GM19193 (cell line): ENCODE data around the gene LSS.

Experiments used
- POLR2A ChIP-seq: IDR thresholded peaks from 4 replicates; pipeline ENCODE4 v1.6.1; 2011; ENCODE audit not compliant: insufficient read depth, insufficient read length; ENCODE audit errors: extremely low read depth

Gene LSS

DNA sequence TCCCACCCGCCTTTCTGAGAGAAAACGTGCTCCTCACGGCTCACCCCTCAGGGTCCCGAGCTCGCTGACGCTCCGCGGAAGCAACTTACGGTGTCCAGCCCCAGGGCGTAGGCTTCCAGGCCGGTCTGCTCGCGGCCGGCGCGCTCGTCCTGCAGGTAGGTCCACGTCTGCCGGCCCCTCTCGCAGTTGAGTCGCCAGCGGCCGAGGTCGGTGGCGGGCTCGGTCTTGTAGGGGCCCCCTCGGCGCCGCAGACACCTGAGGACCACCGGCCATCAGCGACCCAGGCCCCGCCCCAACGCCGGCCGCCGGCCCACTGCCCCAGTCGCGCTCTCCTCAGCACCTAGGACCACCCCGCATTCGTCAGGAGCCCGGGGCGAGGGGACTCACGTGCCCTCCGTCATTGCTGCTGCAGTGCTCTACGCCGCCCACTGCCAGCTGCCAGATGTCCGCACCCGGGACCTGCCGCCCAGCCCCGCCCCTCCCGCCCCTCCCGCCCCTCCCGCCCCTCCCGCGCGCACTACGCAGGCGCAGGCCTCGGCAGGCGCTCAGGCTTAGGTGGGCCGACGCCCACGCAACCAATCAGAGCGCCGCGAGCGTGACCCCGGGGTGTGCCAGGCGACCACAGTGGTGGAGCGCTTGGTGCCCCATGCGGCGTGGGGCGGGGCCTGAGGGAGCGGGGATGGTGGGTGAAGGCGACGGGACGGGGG, at the start of gene LSS:
Gene LSS, minus strand, starts transcription at position 430 of the 707 bp plus-strand sequence. Its CDS starts 29 bp downstream, at position 401.
- TF ChIP-seq POLR2A: peak; percentile 68

DNA sequence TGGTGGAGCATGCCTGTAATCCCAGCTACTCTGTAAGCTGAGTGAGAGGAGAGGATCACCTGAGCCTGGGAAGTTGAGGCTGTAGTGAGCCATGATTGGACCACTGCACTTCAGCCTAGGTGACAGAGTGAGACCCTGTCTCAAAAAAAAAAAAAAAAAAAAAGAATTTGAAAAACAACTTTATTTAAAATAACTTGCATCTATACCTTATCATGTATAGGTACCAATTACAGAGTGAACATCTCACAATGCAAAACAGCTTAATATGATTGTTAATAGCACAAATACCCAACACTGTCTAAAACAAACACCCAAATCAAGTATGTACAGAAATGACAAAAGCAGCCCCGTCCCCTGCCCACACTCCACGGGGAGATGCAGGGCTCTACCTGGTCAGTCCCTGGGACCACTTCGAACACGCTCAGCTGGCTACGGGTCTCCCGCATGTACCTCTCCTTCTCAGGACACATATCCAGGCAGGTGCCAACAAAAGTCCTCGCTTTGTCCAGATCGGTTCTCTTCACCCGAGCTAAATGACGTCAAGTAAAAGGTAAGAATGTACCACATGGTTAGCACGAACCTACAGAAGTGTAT, 46.3 kb upstream of the LSS start:
- TF ChIP-seq POLR2A: no peak

DNA sequence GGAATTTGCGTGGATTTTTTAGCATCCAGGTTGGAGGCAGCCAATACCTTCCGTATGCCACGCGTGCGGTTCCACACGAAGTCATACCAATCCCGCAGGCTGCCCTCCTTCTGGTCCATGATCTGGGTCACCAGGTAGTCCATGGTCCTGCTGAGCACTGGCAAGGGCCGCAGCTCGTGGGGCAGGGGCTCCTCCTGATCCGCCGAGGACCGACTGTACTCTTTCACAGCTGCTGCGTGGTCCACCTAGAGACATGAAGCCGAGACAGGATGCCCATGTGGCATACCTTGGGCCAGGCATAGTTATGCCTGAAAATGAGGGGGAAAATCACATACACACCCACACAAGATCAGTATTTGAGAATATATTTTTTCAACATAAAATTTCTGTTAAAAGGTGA, 44.8 kb upstream of the LSS start:
- no peak for TF ChIP-seq POLR2A

DNA sequence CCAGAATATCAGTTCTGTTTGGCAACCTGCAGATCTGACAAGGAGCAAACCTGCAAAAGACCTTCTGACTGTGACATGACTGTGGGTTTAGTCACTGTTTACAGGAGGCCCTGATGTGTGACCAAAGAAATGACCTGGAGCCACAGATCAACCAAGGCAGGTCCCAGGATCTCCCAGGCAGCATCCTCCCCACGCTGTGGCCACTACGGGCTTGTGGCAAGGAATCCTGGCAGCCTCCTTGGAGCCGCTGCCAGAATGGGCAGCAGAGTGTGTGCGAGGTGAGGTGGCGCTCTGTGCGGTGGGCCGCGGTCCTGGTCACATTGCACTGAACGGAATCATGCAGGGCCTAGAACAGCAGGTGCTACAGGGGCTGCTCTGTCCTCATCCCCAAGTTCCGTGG, 40.9 kb upstream of the LSS start:
- no peak for TF ChIP-seq POLR2A

DNA sequence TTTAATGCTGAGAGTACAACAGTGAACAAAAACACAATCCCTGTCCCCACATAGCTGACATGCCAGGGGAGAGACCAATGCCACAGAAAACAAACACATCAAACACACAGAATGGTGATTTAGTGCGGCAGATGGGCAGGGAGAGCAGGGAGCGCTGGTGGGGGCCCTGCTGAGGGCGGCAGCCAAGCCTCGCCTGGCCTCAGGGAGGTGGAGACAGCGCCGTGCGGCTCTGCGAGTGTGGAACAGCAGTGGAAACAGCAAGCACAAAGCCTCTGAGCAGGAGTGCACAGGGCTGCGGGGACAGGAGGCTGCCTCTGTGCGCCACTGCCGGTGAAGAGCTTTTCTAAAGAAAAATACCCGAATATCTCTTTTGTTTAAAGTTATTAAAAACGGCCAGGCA, 39.8 kb upstream of the LSS start:
- no peak for TF ChIP-seq POLR2A

DNA sequence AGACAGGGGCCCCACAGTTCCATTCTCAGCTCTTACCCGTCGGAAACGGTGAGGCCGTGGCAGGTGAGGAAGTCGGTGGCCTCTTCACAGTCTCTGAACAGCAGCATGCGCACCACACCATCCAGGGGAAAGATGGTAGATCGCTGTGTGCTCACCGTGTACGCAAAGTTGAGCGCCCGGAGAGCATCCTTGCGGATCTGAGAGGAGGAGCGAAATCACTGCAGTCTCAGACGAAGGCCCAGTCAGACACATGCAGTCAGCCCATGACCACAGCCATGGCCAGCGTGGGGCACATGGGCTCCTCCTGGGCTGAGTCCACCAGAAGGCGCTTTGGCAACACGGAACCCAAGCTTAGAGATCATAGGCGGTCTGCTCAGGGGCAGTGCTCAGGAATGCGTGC, 38.4 kb upstream of the LSS start:
- no peak for TF ChIP-seq POLR2A

DNA sequence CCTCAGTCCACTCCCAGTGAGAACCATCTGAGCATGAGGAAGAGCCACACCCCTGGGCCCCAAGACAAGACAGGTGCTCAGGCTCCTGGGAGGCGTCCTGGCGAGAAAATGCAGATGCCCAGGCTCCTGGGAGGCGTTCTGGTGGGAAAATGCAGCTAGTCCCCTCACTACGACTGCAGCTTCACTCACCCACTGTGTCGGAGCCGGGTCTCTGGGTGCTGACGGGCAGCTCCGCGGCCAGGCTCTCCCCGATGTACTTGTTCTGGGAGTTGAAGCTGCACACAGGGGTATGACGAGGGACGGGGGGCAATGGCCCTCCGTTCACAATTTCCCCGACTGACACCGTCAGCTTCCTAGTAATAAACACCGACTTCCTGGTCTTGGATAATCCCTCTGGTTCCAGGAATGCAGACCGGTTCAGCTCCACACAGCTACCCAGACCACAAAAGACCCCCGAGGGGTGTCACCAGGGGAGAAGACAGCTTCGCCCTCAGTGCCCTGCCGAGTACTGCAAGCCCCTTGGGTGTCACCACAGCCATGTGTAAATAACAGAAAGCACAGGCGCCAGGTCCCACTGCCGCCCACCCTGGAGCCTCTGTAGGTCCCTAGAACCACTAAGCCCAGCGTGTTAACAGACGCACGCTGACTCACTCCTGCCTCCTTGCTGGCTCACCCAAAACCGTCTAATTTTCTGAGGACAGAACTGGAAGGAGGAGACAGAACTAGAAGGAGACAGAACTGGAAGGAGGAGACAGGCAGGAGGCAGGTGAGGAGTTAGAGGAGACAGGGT, 37.4 kb upstream of the LSS start:
- TF ChIP-seq POLR2A: no peak

DNA sequence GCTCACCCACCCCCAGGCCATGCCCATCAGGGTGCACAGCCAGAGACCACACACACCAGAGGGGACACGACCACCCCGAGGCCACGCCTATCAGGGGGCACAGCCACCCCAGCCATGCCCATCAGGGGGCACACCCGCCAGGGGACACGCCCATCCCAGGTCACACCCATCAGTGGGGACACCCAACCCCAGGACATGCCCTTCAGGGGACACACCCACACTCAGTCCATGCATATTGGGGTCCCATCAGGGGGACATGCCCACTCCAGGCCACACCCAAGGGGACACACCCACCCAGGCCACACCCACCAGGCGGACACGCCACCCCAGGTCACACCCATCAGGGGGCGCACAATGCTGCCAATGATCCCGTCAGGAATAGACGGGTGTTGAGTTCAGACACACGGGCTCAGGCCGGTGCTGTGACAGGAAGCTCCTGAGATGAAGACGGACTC, 36.1 kb upstream of the LSS start:
- no peak for TF ChIP-seq POLR2A

DNA sequence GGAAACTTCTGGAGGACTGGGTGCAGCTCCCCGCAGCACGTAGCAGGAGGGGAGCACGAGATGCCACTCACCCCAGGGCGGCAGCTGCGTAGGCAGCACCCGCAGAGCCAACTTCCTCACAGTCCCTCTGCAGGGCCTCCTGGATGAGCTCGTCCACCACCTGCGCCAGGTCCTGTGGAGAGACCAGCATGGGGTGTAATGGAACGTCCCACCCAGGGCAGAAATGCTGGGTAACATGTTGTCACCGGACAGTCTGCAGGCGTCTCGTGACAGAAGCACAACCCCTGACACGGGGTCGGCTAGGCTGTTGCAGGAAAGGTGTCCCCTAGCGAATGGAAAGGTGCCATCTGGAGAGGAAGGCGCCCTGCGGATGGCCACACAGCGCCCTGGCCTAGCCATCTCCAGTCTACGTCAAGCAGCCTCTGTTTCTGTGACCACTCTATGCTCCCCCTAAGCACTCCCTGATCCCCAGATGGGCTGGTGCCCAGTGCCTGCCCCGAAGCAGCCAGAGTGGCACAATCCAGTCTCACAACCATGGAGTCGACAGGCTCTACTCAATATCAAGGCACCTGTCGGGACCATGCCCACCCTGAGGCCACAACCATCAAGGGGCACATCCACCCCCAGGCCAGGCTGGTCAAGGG, 35.6 kb upstream of the LSS start:
- no peak for TF ChIP-seq POLR2A

DNA sequence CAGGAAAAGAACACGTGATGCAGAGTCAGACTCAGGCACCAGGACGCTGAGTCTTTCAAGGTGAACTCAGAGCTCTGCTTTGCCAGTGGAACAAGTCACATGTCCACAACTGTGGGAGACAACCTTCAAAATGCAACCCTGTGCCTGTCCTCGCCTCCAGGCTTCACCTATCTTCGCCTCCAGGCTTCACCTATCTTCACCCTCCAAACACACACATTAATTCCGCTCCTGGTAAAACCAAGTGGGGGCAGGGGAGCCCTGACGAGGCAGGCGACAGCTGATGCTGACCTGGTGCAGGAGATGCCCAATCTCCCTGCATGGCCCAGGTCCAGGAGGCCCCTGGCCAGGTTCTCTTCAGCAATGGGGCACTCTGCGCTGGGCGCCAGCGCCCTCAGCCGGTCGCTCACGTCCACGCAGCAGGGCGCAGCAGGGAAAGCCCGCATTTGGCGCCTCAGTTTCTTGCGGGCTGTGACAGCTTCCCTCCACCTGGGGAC, 28.0 kb upstream of the LSS start:
- no peak for TF ChIP-seq POLR2A

DNA sequence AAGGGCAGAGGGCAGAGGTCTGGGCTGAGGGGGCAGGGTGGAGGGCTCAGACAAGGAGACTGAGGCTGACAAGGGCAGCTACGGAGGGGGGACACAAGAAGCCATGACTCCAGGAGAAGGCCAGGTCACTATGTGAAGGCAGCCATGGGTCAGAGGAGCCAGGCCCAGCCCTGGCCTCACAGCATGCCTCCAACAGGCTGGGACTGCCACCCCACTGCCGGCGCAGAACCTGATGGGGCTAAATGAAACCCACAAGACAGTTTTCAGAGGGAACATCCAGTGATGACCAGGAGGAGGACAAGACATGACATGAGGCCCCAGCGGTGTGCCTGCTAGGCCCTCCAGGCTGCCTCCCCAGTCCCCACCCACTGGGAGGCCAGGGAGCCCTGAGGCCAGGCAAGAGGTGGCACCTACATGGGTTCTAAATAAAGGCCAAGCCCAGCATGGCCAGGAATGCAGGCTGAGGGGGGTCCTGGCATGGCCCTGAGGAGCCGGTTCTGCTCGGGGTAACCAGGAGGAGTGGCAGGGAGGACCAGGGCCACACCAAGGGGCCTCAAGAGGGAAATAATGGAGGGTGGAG, 27.3 kb upstream of the LSS start:
- TF ChIP-seq POLR2A: no peak

DNA sequence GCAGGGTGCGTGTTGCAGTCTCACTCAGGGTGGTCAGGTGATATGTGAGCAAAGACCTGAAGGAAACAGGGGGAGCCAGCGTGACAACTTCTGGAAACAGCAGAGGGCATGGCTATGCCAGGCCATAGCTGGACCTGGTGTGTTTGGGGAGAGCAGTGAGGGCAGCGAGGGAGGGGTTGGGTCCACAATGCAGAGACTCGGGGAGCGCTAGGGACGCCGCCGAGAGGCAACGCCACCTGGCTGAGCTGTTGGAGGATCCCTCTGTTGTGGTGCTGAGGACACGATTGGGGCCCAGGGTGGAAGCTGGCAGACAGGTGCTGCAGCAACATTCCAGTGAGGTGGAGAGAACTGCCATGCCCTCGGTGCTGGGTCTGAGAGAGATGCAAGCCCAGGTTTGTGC, 26.6 kb upstream of the LSS start:
- peak; percentile 22 for TF ChIP-seq POLR2A

DNA sequence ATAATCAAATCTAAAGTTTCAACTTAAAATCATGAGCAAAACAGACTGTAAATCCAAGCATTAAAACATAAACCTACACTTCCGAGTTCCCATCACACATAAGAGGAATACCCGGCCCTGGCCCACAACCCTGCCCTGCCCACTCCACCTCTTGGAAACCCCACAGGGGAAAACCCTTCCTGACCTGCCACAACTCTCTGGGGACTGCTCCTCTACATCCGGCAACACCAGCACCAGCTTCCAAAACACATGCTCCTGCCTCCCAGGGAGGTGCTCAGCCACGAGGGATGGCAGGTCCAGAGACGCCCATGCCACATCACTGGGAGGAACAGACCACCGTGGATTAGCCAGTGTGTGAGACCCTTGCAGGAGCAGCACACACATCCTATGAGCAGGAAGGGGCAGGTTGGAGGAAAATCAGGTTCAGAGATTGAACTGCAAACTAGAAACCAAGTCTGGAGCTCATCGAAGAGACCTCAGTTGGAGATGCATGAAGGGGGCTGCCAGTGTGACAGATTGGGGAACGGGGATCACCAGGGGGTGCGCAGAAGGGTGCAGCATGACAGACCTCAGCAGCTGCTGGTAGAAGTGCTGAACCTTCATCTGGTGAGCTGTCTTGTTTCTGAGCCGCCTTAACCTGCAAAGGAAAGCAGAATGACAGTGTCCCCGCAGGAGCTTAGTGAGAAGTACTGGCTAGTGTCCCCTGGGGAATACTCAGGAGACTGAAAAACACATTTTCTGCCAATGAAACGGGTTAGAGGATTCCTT, 25.8 kb upstream of the LSS start:
- no peak for TF ChIP-seq POLR2A

DNA sequence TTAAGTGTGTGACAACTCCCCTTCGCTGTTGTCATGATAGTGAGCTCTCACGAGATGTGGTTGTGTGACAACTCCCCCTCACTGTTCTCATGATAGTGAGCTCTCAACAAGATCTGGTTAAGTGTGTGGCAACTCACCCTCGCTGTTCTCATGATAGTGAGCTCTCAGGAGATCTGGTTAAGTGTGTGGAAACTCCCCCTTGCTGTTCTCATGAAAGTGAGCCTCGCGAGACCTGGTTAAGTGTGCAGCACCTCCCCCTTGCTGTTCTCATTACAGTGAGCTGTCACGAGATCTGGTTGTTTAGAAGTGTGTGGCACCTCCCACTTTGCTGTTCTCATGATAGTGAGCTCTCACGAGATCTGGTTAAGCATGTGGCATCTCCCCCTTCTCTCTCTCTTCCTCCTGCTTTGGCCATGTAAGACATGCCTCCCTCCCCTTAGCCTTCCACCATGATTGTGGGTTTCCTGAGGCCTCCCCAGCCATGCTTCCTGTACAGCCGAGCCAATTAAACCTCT, 25.1 kb upstream of the LSS start:
- no peak for TF ChIP-seq POLR2A
